Measurements from ENCODE around the gene LRCH3.

DNA sequence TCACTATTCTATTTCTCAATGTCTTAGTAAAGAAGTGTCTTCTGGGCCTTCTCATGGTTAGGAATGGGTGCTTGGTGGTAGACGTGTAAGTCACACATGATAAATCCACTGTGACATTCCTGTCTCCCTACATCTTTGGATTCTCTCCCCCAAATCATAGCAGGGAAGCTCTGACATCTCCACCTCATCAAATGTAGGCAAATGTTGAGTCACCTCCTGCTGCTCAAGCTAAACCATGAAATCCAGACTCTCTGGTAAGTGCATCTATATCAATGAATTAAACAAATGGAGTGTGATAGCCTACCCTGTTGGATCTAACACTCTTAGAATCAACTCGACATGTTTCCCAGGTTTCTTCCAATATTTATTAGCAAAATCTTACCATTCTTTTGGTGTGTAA, 116.1 kb downstream of the LRCH3 start:
- TF ChIP-seq, protein P1, sequence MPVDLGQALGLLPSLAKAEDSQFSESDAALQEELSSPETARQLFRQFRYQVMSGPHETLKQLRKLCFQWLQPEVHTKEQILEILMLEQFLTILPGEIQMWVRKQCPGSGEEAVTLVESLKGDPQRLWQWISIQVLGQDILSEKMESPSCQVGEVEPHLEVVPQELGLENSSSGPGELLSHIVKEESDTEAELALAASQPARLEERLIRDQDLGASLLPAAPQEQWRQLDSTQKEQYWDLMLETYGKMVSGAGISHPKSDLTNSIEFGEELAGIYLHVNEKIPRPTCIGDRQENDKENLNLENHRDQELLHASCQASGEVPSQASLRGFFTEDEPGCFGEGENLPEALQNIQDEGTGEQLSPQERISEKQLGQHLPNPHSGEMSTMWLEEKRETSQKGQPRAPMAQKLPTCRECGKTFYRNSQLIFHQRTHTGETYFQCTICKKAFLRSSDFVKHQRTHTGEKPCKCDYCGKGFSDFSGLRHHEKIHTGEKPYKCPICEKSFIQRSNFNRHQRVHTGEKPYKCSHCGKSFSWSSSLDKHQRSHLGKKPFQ (tag by site-specific recombination; IDR thresholded peaks at IDR 0.05): no peak
- TF ChIP-seq, protein P2, sequence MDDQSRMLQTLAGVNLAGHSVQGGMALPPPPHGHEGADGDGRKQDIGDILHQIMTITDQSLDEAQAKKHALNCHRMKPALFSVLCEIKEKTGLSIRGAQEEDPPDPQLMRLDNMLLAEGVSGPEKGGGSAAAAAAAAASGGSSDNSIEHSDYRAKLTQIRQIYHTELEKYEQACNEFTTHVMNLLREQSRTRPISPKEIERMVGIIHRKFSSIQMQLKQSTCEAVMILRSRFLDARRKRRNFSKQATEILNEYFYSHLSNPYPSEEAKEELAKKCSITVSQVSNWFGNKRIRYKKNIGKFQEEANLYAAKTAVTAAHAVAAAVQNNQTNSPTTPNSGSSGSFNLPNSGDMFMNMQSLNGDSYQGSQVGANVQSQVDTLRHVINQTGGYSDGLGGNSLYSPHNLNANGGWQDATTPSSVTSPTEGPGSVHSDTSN (CRISPR knock-in tag; IDR thresholded peaks at IDR 0.05): no peak
- TF ChIP-seq ZNF311 (tag by site-specific recombination; IDR thresholded peaks at IDR 0.05; ENCODE audit: borderline replicate concordance): no peak
- TF ChIP-seq ZNF214 (tag by site-specific recombination; IDR thresholded peaks at IDR 0.05; ENCODE audit: borderline replicate concordance): no peak
- TF ChIP-seq, protein P3, sequence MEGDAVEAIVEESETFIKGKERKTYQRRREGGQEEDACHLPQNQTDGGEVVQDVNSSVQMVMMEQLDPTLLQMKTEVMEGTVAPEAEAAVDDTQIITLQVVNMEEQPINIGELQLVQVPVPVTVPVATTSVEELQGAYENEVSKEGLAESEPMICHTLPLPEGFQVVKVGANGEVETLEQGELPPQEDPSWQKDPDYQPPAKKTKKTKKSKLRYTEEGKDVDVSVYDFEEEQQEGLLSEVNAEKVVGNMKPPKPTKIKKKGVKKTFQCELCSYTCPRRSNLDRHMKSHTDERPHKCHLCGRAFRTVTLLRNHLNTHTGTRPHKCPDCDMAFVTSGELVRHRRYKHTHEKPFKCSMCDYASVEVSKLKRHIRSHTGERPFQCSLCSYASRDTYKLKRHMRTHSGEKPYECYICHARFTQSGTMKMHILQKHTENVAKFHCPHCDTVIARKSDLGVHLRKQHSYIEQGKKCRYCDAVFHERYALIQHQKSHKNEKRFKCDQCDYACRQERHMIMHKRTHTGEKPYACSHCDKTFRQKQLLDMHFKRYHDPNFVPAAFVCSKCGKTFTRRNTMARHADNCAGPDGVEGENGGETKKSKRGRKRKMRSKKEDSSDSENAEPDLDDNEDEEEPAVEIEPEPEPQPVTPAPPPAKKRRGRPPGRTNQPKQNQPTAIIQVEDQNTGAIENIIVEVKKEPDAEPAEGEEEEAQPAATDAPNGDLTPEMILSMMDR (tag by site-specific recombination; IDR thresholded peaks at IDR 0.05): no peak
- no peak for TF ChIP-seq ZNF529 (tag by site-specific recombination; IDR thresholded peaks at IDR 0.05; ENCODE audit: insufficient replicate concordance)

All from HEK293 (cell line).